Kidney epithelial cell (primary cell): Measurements from ENCODE around the gene MPL. TPM values are rescaled to one million over a fixed set of nuclear protein-coding genes. Genes with fewer than 3 reads are reported as not detected.

Experiments used
- DNase-seq: peaks from one replicate; pipeline ENCODE4 v3.0.0-alpha.2; 2010; ENCODE audit warnings: low read depth
- H3K27me3 ChIP-seq: 2 replicates; pipeline ENCODE4 v1.6.0; 2011; ENCODE audit warnings: low read length; ENCODE audit not compliant: control insufficient read depth, insufficient read depth
- H3K36me3 ChIP-seq: 2 replicates; pipeline ENCODE4 v1.5.1; 2011; ENCODE audit warnings: low read length; ENCODE audit not compliant: control insufficient read depth, insufficient read depth
- H3K4me3 ChIP-seq: 2 replicates; pipeline ENCODE4 v1.5.1; 2011; ENCODE audit warnings: low read depth, mild to moderate bottlenecking, control low read depth, low read length
- total RNA-seq: library from RNA; depleted of rRNA; stranded (reverse); fragments of >200 nt; gene quantifications from 2 replicates; pipeline ENCODE4 v1.2.3, GENCODE V29; 2015
- TF ChIP-seq, protein P1 (sequence below): IDR thresholded peaks from 2 replicates; pipeline ENCODE4 v1.5.1; 2011; ENCODE audit warnings: mild to moderate bottlenecking, moderate library complexity, low read length, control low read depth, inconsistent platforms; ENCODE audit not compliant: insufficient read depth, poor library complexity, severe bottlenecking

MPL gene
- total RNA-seq, 1 donor from 2014 or later: not detected

DNA sequence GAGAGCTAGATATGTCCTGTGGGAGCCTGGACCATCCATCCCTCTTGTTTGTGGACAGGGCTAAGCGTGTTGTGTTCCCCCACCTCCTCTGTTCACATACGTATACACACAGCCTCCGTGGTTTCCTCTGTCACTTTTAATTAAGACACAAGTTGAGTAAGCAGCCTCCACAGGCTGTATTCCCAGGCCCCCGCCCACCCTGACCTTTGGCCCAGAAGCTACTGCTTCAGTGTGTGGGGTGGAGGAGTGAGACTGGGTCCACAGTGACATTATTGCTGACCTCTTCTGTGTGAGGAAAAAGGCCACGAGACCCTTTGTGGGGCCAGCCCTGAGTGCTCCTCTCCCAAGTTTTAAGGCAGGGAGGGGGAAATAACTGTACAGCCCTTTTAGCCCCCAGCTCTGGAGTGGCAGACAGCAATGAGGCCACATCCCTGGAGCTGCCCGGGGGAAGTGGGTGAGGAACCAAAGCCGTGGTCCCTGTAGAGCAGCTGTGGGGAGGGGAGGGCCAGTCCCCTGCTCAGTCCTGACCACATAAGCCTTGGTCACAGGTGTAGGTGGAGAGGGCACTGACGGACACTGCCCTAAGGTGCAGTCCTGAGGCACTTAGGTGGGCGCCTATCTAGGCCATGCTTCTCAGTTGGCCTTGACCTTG, 25.8 kb downstream of the MPL start:
- TF ChIP-seq, protein P1, sequence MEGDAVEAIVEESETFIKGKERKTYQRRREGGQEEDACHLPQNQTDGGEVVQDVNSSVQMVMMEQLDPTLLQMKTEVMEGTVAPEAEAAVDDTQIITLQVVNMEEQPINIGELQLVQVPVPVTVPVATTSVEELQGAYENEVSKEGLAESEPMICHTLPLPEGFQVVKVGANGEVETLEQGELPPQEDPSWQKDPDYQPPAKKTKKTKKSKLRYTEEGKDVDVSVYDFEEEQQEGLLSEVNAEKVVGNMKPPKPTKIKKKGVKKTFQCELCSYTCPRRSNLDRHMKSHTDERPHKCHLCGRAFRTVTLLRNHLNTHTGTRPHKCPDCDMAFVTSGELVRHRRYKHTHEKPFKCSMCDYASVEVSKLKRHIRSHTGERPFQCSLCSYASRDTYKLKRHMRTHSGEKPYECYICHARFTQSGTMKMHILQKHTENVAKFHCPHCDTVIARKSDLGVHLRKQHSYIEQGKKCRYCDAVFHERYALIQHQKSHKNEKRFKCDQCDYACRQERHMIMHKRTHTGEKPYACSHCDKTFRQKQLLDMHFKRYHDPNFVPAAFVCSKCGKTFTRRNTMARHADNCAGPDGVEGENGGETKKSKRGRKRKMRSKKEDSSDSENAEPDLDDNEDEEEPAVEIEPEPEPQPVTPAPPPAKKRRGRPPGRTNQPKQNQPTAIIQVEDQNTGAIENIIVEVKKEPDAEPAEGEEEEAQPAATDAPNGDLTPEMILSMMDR: no peak
- no peak for DNase-seq
- Histone ChIP-seq H3K27me3 (no peaks in the 10 kb centered on the region), H3K36me3 (no peaks in the 10 kb centered on the region), H3K4me3 (no peak overlapping the region)

DNA sequence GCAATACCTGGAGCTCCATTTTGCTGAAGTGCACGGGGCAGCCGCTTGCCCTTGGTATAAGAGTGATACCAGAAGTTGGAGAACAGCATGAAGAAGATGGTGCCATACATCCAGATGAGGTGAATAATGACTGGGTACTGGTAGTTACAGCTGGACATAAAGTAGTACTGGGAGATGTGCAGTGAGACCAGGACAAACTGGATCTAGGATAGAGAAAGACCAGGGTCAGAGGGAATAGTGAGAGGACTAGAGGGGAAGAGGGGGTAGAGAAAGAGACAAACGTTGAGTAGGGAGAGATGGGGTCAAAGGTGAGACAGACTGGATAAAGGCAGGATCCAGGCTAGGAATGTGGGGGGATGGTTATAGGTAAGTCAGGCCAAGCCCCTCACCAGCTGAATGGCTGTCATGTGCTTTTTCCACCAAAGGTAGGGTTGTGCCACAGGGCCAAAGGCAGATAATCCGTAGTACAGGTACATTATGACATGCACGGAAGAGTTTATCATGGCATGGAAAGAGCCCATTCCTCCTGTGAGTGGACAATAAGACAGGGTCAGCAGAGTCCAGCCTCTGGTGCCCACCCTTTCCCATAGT, 26.4 kb downstream of the MPL start:
- TF ChIP-seq, protein P1: no peak
- no peaks in the 10 kb centered on the region for H3K27me3 ChIP-seq
- no peak for DNase-seq
- no peak overlapping the region for H3K4me3 ChIP-seq
- H3K36me3 ChIP-seq: no peaks in the 10 kb centered on the region

DNA sequence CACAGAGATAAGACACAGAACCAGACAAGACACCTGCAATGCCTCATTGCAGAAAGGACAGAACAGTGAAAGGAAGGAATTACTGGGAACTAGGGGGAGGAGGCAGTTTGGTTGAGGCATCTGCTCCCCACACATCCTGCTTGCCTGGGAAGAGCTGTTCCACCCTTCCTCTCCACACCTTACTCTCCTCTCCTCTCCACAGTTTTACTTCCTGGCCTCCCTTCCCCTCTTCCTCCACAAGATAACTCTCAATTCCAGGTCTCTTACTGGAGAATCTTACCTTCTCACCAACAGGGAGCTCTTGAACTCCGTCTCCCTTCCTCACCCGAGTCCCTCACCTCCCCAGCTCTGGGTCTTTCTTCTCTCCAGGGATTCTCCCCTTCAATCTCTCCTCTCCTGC, 28.1 kb downstream of the MPL start:
- Histone ChIP-seq H3K27me3 (no peaks in the 10 kb centered on the region), H3K36me3 (no peaks in the 10 kb centered on the region), H3K4me3 (no peak overlapping the region)
- no peak for DNase-seq
- TF ChIP-seq, protein P1: no peak

DNA sequence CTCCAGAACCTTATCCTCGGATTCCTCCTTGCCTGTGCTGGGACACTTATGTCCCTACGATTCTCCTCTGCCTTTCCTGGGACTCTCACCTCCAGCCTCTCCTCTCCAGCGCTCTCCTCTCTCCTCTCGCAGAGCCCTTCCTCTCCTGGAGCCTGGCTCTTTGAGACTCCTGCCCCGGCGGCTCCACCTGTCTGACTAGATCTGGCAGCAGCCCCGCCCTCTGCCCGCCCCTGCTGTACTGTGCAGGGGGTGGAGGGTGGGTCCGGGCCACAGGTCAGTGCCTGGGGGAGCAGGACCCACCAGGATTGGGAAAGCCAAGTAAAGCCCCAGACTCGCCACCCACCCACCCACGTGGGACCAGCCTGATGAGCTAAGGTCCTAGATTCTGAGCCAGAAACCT, 28.6 kb downstream of the MPL start:
- TF ChIP-seq, protein P1: no peak
- peak overlapping the region; percentile 84 for H3K4me3 ChIP-seq
- no peaks in the 10 kb centered on the region for H3K36me3 ChIP-seq
- no peak for DNase-seq
- H3K27me3 ChIP-seq: no peaks in the 10 kb centered on the region

DNA sequence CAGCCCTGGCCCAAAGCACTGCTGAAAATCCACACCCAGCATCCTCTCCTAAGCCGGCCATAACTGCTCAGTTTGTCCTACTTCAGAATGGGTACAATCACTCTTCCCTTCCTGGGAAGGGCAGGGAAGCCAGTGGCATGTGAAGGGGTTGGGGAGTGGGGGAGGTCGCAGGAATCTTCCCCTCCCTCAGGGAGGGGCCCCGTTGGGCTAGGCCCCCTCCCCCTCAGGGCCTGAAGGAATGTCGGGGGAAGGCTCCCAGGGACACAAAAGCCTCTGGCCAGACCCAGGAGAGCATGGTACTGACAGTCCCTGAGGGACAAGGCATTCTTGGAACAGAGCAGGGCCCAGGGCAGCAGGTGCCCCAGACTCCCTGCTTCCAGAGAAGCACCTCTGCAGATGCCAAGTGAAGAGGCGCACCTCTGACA, 29.0 kb downstream of the MPL start:
- Histone ChIP-seq H3K4me3 (peak overlapping the region; percentile 84), H3K36me3 (no peaks in the 10 kb centered on the region), H3K27me3 (no peaks in the 10 kb centered on the region)
- TF ChIP-seq, protein P1: no peak
- DNase-seq: no peak
